CD1c-positive myeloid dendritic cell (primary cell): Measurements from ENCODE around the gene CLEC9A.

ENCODE experiments used
- DNase-seq: peaks from one replicate; pipeline ENCODE4 v3.0.0-alpha.2; 2016; ENCODE audit errors: extremely low spot score

CLEC9A gene

DNA sequence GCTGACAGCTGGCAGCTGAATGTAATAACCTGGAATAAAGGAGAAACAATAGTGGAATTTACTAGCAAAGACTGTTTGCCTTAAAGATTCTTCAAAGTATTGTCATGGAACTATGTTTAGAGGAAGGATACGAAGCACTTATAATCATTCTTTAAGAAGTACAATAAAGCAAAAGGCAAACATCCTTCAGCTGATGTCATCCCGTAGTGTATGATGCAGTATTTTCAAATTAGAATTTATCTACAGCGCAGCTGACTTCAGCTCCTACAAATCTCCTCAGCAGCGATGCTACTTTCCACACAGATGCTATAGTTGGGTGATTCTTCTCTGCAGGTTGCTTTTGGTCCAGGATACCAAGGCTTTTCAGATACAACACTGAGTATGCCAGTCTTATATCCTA, 36.8 kb downstream of the CLEC9A start:
- DNase-seq, result no peak

DNA sequence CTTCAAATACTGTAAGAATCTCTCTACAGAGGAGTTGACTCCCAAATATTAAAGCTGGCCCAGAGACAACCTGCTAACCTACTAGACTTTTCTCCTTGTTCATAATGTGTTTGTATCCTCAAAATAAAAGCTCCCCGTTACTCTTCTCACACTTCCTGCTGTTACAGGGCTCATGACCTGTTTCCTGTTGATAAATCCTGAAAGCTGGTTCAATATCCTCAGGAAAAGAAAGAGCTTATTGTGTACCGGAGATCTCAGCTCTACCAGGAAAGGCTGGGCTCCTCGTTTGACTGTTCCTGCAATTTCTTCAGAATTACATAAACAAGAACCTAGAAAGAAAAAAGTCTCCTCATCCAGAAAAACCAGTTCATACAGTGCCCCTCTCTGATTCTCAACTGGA, 37.5 kb downstream of the CLEC9A start:
- peak; percentile 51 for DNase-seq

DNA sequence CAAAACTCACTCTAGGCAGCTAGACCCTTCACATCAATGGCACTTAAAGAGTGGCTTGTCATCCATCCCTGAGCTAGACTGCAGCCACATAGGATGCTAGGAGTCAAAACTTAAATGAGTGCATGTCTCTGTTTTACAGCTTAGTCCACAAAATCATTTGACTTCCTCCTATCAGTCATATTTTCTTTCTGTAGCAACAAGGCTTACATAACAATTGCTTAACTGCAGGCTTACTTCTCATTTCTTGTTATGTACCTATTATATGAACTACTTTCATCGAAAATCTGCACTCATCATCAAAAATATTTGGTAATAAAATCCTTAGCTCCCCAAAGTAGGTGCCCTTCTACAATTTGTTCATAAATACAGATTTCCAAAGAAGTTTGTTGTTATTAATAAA, 38.2 kb downstream of the CLEC9A start:
- DNase-seq, result peak; percentile 93

DNA sequence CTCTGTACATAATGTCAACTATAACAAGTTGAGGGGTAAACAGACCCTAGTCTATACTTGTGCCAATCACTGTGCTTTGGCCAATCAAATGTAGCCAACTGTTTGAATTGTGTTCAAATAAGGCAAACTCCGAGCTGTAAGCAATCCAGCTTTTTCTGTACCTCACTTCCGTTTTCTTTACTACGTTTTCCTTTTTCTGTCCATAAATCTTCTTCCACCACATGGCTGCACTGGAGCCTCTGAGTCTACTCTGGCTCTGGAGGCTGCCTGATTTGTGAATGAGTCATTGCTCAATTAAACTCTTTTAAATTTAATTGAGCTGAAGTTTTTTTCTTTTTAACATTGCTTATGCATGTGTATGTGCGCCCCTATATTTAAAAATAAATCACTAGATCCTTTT, 38.6 kb downstream of the CLEC9A start:
- peak; percentile 70 for DNase-seq

DNA sequence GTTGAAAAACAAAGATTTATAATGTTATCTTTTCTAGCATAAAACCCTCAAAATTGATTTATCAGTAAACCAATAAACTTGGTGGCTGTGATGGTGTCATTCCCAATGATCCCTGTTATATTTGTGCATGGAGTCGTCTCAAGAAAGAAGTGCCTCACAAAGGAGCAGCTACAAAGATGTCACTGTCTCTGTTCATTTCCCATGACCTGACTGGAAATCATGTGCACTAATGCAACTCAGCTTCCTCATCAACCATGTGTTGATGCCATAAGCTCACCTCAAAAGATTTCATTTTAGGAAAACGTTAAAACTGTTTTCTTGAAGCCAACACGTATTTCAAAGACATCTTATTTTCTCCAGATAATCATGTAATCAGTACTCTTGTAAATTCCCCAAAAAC, 39.5 kb downstream of the CLEC9A start:
- peak; percentile 54 for DNase-seq

DNA sequence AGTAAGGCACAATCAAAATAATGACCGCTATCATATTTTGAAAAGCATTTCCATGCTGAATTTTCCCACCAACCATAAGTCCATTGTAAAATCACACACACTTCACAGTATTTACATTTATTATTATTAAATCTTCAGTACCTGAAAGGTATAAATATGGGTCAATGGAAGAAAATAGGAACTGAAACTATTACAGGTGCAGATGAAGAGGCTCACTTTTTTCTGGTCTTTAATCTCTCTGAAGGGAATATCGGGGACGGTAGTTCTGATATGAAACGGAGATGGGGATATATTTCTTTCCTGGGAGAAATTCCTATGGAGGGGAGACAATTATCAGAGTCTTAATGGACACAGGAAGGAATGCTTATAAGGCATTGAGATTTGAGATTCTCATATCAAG, 39.9 kb downstream of the CLEC9A start:
- DNase-seq, result no peak

DNA sequence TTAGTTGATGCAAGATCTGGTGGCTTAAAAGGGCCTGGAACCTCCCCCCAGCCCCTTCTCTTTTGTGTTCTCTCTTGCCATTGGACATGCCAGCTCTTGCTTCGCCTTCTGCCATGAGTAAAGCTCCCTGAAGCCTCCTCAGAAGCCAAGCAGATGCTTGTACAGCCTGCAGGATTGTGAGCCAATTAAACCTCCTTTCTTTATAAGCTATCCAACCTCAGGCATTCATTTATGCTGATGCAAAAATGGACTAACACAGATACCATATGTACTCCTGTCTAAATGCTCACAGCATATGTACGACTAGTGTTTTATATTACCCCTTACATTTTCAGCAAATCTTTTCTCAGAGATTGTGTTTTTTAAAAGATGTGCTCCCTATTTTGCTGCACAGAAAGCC, 41.6 kb downstream of the CLEC9A start:
- no peak for DNase-seq

DNA sequence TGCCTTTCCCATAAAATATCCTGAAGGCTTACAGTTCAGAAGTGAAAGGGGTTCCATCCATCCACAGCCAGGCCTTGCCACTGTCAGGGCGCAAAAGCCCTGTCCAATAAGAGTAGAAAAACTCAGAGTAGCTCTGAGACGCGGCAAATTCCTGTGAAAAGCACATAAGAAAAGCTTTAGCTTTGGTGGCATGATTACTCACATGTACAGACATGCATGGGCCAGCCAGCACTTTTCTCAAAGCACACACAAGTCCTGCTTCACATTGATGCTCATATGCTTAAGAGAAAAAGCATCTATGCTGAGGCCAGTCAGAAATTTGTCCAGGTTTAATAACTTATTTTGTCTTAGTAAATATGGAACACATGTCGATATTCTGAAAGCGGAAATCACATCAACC, 42.8 kb downstream of the CLEC9A start:
- DNase-seq, result no peak

DNA sequence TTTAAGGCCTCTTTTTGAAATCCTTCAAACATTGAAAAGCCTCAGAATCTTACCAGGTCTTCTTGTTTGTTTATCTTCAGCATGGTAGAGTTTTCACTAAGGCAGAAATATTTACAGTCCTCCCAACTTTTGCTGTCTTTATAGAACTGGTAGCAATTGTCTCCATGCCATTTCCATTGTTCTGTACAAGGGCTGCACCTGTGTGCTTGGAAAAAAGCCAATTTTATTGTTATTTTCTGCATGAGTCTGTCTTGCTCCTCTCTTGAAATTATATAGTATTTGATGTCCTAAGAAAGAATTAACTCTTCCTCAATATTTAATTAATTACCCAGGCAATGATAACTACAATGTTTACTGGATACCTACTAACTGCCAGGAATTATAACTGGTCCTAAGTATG, 45.0 kb downstream of the CLEC9A start:
- no peak for DNase-seq

DNA sequence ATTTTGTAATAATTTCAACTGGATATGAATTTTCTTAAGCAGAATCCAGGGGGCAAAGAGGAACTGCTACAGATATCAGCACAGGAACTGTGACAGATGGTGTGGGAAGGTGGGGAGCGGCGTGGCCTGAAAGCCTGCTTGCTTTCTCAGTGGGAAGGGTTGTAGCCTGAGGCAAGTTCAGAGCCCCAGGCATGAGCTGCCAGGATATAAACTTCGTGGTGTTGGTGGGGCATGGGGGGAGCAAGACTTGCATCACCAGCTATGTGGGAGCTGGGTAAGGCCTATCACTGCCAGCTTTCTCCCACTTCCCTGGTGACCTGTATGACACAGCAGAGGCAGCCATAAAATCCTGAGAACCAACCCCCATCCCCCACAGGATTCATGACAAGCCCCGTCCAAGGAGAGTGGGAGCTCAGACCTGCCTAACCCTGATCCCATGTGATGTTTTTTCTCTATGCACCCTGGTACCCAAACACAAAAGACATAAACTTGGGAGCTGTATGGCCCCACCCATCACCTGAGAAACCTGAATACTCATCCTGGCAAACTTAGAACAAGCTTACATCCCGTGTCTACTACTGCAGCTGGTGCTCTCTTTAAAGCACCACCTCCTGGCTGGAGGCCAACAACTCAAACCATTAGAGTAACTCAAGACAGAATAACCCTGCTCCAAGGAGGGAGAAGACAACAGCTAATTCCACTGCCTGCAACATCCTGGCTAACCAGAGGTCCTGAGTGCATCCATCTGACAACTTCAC, 51.8 kb downstream of the CLEC9A start:
- peak; percentile 83 for DNase-seq

DNA sequence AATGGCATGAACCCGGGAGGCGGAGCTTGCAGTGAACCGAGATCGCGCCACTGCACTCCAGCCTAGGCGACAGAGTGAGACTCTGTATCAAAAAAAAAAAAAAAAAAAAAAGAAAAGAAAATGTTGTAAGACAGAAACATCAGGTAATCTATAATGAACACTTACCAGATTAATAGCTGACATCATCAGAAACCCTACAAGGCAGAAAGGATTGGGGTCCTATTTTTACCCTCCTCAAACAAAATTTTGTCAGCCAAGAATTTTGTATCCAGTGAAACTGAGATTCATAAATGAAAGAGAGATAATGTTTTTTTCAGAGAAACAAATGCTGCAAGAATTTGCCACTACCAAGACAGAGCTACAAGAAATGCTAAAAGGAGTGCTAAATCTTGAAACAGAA, 54.3 kb downstream of the CLEC9A start:
- DNase-seq, result no peak

DNA sequence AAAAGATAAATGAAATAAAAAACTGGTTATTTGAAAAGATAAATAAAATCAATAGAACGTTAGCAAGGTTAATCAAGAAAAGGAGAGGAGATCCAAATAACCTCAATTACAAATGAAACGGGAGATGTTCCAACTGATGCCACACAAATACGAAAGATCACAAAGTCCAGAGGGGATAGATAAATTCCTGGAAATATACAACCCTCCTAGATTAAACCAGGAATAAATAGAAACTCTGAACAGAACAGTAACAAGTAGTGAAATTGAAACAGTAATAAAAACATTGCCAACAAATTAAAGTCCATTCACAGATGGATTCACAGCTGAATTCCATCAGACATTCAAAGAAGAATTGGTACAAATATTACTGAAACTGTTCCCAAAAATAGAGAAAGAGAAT, 55.9 kb downstream of the CLEC9A start:
- DNase-seq, result no peak

DNA sequence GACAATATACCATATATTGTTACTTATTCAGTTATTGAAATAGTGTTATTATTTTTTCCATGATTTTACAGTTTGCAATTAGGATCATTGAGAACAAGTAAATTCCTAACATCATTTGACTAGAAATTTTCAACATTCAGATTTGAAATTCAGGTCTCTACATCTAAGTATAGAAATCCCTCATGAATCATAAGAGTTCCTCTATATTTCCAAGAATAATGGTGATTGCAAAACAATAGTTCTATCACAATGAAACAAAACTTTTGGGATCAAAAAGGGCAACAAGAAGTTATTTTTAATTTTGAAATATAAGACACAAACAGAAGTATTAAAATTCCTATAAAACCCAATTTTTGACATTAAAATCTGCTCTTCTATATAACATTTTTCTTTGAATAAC, 57.5 kb downstream of the CLEC9A start:
- peak; percentile 74 for DNase-seq

DNA sequence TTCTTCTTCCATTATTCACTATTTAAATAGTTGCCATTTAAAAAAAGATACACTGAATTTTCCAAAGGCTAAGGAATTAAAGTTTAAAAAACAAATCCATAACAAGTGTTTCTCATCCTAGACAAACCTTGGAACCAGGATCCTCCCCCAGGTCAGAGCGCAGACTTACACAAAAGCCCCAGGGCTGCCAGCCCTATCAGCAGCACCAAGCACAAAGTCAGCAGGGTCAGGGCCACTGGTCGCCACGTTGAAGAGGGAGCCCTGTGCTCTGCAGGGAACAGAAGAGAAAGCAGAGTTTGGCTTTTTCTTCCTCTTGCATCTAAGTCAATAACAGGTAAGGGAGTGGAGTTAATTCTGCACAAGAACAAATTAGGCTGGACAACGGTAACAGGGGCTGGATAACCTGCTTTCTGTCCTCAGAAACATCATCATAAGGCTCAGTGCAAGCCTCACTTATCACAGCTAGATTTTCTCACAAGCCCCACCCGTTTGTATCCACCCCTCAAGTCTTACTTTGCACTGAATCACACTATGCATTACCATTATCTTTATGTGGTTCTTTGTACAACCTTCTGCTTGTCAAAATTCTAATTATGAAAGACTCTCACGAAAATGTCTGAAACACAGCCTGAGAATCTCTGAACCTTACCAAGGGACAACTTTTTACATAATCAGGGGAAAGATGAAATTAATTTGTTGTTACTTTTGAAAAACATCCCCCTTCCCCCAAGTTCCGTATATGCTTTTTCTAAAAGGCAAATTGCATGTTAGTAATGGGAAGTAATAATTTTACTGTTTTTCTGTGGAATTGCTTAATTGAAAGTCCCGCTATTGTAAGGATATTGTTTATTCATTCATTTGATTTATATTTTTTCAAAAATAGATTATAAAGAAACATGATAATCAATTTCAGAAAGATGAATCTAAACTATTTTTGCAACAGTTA, 58.7 kb downstream of the CLEC9A start:
- peak; percentile 75 for DNase-seq

DNA sequence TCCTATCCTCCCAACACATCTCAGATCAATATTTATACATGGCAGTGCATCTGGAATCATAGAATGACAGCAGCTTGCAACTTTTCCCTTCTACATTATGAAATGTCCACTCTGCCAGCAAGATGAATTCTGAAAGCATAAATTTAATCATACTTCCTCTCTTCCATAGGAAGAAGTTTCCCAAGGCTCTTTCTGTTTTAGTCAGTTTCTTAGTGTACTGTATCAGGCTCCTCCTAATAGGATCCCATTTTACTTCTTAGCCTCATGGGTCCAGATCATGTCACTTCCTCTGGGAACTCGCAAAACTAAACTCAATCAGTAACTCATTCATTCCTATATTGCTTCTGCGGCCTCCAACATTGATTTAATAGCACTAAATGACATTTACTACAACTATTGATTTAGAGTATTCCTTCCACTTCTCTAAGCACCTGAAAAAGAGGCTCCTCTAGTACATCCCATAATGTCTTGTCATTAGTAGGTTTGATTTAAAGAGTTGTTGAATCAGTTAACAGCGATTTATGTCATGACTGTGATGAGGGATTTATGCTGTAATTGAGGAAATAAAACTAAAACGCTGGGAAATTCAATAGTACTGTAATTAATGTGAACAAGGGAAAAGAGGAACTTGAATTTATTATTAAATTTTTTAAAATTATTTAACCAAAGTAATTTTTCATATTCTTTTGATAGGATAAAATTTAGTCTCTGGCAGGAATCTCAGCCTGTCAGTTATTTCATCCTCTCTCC, 64.3 kb downstream of the CLEC9A start:
- peak; percentile 96 for DNase-seq

DNA sequence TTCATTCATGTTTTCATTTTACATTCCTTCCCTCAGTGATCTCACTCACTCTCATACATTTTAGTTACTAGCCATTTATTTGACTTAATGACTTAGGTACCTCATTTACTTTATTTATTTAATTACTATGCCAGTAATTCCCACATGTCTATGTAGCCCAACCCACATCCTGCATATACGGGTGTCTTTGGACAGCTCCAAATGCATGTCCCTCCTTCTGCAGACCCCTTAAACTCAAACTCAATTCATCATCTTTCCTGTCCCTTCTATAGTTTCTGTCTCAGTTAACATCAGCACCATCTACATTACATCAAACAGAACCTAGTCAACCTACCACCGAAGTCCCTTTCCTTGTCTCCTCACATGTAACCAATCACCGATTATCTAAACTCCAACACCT, 65.5 kb downstream of the CLEC9A start:
- DNase-seq, result no peak

DNA sequence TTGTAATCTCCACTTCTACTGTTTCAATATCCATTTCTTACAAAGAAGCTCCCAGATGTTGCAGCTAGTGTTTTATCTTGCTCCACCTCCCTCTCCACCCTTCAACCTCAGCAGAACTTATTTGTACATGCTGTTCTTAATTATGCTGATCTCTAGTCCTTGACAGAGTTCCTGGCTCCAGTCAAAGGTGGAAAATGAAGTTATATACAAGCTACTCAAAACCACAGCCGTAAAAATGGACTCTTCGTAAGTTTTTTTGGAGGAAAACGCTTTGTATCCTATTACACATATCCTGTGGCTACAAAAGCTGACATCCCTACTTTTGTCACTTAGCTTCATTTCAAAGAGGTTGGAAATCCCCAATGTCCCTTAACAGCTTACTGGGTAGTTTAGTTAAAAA, 67.0 kb downstream of the CLEC9A start:
- DNase-seq, result no peak

DNA sequence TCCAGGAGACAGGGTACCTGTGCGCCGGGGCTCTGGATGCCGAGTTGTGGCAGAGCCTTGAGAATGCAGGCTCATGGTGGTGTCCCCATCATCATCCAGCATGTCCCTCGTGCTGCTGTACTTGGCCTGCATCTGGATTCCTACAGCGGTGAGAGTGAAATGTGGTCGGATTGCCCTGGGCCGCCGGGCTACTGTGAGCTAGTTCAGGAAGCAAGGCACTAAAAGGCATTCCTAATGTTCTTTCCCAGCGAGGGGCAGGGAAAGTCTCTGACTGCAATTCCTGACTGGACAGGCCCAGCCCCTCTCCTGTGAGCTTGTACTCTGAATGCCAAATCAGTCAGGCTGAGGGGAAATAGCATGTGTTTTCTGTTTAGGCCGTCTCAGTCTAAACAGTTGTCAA, 68.3 kb downstream of the CLEC9A start, which contains the start of gene CLEC1A:
CLEC1A (minus strand) TSS at position 195 of the 400 bp plus-strand sequence; CDS start at position 132, 63 bp downstream.
- DNase-seq, result no peak

DNA sequence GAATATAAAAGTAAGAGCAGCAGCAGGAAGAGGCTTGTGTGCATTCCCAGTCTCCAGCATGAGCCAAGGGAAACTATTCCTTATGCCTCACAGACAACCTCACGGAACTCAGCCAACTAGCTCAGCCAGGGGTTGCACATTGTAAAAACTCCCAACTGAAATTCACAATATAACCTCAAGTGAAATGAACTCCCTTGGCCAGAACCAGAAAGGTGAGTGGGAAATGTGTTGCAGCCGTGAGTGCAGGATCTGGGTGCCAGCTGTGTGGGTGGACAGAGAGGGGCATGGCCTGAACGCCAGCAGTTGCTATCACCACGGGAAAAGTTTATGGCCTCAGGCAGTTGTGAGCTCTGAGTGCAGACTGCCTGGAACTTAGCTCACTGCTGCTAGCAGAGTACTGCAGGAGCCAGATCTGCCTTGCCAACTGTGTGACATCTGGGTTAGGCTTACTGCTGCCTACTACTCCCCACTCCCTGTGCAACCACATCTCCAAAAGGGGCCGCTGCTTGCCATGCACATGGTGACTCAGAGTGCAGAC, 70.6 kb downstream of the CLEC9A start:
- peak; percentile 1 for DNase-seq

DNA sequence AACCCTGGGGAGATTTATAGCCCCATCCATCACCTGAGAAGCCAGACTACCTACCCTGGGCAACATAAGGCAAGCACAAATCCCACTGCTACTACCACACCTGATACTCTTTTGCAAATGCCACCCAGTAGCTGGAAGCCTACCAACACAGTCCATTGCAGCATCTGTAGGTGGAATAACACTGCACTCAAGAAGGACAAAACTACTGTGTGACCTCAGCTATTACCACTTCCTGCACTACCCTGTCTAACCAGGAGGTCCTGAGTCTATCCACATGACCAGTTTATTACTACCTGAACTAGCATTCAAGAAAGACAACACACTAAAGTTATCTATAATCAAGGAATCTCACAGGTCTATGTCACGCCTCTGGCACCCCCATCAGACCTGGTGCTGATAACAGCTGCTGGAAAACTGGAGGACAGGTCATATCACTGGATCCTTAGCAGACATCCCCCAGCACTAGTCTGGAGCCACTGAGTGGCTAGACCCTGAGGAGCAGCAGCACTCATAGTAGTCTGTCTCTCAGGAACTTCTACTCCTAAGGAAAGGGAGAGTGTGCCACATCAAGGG, 71.3 kb downstream of the CLEC9A start:
- DNase-seq, result peak; percentile 7

DNA sequence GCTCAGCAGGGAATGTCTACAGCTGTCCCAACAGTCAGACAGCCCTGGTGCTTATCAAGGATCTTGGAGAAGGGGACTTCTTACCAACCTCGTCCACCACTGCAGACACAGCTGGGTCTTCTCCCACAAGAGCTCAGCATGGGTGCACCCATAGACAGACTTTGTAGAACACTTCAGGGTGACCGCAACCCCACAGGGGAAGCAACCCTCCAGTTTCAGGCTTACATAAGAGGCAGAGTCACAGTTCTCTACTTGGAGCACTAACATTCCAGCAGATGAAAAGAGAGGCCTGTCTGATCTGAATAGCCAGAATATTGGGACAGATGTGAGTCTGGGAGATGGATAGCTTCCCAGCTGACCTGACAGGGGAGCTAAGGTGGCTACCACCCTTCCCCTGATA, 71.8 kb downstream of the CLEC9A start:
- DNase-seq, result peak; percentile 71
